Measurements from ENCODE around the gene SLC16A9. TPM values are rescaled to one million over a fixed set of nuclear protein-coding genes. Genes with fewer than 3 reads are reported as not detected.
A peak's percentile ranks its signal among the peaks of the same experiment; 100 is the strongest.
"Not testable (repeated sequence)": the region's sequence is repeated elsewhere in the genome, so short reads cannot be mapped to it uniquely, and the experiment has no call there.

The SLC16A9 gene
- total RNA-seq, 1 experiment from 2014 or later, result 0.03 TPM

DNA sequence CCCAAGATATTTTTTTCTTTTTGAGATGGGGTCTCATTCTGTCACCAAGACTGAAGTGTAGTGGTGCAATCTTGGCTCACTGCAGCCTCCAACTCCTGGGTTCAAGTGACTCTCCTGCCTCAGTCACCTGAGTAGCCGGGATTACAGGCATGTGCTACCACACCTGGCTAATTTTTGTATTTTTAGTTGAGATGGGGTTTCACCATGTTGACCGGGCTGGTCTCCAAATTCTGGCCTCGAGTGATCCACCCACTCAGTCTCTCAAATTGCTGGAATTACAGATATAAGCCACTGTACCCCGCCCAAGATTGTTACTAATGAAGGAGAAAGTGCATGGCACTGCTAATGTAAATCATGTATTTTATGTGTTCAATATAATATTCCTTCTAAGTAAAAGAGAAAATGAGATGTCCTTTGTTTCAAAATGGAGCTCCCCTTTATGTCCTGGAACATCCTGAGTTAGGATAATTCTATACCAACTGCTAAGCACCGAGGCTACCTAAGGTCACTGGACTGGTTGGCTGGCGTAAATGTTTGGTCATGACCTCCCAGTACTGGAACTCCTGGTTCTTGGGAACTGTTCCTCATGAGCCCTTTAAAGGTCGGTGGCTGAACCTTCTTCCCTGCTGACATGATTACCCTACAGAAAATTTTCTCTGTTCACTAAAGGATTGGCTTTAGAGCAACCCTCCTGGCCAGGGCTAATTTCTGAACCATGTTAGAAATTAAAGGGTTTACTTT, 59.9 kb downstream of the SLC16A9 start:
- in situ Hi-C loops (cut with HindIII; ENCODE audit: low pct_unique_long_range_greater_than_20kb, low sequenced_read_pairs), result no loop called here
- DNase-seq (ENCODE audit: low read depth, low spot score), result no peak

DNA sequence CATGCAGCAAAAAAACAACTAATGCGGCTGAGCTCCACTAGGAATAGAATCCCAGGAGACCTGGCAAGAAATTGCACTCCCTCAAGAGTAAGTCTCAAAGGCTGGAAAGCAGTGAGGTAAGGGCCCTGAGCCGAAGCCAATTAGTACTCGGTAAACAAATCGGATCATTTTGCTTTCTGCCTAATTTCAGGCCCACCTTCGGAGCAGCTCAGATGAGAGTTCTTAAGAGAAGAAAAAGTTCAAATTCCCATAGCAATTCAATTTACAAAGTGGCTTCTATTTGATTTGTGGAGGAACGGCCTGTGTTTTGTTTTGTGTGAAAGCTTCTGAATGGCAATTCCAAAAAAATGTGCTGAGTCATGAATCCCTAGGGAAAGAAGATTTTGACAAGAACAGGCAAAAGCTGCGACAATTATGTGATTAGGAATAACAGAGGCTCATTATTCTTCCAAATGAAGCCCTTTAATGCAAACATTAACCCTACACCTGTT, 60.9 kb downstream of the SLC16A9 start:
- no peak for DNase-seq (ENCODE audit: low read depth, low spot score)
- in situ Hi-C loops (cut with HindIII; ENCODE audit: low pct_unique_long_range_greater_than_20kb, low sequenced_read_pairs), result no loop called here

DNA sequence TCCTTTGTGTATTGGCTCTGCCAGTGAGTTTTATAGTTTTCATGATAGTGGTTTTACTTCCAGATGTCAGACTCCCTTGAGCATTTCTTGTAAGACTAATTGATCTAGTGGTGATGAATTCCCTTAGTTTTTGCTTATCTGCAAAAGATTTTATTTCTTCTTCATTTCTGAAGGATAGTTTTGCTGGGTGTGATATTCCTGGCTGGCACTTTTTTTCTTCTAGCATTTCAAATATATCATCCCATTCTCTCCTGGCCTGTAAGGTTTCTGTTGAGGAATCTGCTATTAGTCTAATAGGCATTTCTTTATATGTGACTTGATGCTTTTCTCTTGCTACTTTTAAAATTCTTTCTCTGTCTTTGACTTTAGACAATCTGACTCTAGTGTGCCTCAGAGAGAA, 64.8 kb downstream of the SLC16A9 start:
- in situ Hi-C loops (cut with HindIII; ENCODE audit: low pct_unique_long_range_greater_than_20kb, low sequenced_read_pairs), result no loop called here
- no peak for DNase-seq (ENCODE audit: low read depth, low spot score)

DNA sequence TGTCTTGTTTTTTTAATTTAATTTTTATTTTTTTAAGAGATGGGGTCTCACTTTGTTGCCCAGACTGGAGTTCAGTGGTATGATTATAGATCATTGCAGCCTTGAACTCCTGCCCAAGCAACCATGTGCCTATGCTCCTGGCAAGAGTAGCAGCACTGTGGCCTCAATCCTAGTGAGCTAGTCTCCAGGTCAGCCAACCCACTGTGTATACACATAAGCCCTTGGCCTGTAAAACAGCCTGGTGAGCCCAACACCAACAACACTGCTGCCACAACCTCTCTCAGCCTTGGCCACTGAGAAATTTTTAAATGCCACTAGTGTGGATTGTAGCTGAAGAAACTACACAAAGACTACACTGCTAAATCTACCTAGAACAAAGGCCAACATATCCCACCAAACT, 68.0 kb downstream of the SLC16A9 start:
- DNase-seq (ENCODE audit: low read depth, low spot score); in situ Hi-C loops (cut with HindIII; ENCODE audit: low pct_unique_long_range_greater_than_20kb, low sequenced_read_pairs): not testable (repeated sequence)

DNA sequence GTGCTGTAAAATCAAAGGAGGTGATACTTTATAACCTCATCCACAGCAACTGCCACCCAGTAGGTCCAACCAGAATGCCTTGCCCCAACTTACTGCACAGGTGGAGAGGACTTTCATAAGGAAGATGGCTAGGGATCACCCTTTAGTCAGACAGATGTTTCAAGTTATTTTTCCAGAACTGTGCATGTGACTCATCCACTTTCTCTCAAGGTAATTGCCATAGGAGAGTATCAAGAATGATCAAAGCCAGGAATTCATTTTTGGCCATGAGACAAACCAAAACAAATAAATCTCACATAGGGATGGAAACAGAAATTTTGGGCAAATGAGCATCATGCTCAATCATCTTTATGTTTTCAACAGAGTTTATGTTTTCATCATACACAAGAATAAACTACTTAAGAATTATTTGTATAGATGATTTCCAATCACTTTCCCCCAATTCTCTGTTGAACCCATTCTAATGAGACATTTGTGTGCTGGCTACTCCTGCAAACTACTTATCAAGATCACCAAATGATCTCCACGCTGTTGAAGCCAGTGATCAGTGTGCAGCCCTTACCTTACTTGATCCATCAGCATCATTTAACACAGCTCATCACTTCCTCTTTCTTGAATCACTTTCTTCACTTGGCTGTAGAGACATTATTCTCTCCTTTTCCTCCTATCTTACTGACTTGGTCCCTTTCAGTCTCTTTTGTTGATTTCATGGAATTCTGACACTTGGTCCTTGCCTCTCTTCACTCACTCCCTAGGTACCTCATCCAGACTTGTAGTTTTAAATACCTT, 74.0 kb downstream of the SLC16A9 start:
- in situ Hi-C loops (cut with HindIII; ENCODE audit: low pct_unique_long_range_greater_than_20kb, low sequenced_read_pairs), result no loop called here
- no peak for DNase-seq (ENCODE audit: low read depth, low spot score)

DNA sequence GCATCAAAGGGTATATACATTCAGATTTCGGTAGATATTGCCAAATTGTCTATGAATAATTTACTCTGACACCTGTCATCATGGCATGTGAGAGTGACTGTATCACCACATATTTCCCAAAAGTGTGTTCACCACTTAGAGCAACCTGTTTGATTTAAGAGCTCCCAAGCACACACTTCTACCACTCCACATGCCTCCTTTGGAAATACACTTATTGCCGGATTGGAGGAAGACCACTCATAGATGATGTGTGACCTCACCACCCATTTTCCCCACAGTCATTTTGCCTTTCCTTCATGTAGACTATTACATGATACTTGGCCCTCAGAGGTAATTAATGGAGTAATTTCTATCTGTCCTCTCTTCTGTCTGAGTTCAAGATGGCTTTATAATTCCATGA, 75.5 kb downstream of the SLC16A9 start:
- DNase-seq (ENCODE audit: low read depth, low spot score), result no peak
- in situ Hi-C loops (cut with HindIII; ENCODE audit: low pct_unique_long_range_greater_than_20kb, low sequenced_read_pairs), result no loop called here

DNA sequence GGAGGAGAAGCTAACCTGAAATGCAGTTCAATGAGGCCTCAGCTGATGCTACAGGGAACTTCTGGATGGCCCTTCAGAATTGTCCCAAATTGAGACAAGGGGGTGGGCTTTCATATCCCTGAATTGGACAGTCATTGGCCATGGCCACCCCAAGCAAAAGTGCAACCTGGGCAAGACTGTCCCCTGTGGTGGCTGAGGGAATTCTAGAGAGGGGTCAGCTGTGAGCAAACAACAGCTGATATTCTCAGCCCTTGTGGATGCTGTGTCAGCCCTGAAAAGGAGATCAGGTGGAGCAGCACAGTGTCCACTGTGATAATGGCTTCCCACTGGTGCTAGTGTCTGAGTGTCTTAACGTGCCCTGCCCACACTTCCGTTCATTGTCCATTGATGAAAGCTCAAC, 76.6 kb downstream of the SLC16A9 start:
- DNase-seq (ENCODE audit: low read depth, low spot score), result no peak
- in situ Hi-C loops (cut with HindIII; ENCODE audit: low pct_unique_long_range_greater_than_20kb, low sequenced_read_pairs), result no loop called here

DNA sequence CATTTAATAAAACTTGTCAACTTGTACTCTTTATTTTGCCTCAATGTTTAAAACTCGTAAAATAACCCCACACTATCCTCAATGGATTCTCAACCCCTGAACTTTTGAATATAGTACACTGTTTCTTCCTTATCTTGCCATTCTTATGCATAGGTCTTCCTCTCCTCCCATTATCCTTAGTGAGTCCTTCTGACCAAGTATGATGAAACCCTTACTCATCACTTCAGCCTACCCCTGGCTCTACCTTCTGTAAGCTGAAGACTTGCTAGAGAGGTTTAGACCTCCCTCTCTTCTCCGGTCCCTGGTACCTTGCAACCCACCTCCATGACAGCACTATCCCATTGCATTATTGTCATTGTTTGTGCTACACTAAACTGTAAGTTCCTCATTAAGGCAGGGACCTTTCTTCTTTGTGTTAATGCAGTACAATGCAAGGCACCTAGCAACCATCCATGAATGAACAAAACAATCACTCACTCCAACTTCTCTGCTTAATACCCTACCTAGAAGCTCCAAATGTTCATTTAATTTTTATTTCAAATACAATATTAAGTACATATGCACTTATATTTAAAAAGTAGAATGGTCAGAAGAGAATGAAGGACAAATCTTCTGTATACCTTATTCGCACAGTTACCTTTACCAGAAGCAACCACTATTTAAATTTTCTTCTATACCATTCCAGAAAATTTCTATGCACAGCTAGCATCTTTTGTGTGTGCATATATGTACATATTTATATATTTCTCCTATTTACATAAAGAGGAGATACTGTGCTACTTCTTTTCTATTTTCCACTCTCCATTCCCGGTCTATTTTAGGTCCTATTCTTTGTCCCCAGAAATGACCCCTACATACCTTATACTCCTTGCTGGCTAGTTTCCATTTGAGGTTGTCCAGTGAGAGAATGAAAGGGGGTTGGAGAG, 77.5 kb downstream of the SLC16A9 start:
- DNase-seq (ENCODE audit: low read depth, low spot score), result no peak
- in situ Hi-C loops (cut with HindIII; ENCODE audit: low pct_unique_long_range_greater_than_20kb, low sequenced_read_pairs), result no loop called here

DNA sequence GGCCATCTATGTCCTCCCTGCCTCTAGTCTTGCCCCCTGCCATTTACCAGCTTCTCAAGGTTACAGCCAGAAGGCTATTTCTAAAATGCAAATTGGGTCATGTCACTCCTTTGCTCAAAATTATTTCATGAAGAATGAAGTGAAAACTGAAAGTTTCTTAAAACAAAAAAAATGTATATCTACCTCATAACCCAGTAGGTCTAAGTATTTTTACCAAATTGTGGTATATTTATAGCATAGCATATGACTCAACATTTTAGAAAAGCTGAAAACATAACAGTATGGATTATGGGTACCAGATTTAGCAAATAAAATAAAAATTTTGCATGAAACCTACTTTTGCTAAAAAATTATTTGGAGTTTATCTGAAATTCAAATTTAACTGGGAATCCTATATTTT, 78.4 kb downstream of the SLC16A9 start:
- DNase-seq (ENCODE audit: low read depth, low spot score), result no peak
- in situ Hi-C loops (cut with HindIII; ENCODE audit: low pct_unique_long_range_greater_than_20kb, low sequenced_read_pairs), result no loop called here

DNA sequence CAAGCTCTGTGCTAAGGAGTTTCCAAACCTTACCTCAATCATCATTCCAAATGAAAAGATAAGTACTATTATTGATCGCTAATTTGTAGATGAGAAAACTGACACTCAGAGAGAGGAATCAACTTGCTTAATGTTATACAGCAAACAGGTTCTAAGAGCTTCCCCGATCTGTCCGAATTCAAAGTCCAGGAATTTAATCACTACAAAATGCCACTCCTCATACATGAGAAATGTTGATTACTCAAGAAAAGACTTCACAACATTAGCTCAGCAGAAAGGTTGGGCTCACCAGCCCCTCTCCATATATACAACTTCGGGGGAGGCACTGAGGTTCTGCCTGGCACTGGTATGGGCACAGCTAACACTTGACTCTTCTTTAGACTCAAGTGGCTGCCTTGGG, 80.7 kb downstream of the SLC16A9 start:
- in situ Hi-C loops (cut with HindIII; ENCODE audit: low pct_unique_long_range_greater_than_20kb, low sequenced_read_pairs), result no loop called here
- no peak for DNase-seq (ENCODE audit: low read depth, low spot score)

DNA sequence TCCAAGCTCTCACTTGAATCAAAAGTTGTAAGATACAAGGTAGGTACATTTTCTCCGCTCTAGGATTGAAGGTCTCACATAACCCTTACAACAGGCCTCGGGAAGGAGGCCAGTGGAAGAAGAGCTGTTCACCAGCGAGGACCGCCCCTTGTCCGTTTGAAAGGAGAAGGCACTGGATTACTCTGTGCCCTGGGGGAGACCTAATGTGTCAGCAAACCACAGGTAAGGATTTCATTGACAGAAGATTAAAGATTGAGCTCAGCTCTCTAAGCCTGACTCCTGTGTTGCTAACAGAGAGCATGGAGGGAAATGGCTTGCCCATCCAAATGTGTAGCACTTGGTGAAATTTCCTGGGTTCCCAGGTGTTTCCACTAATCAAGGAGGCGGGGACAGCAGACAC, 81.2 kb downstream of the SLC16A9 start:
- in situ Hi-C loops (cut with HindIII; ENCODE audit: low pct_unique_long_range_greater_than_20kb, low sequenced_read_pairs), result no loop called here
- no peak for DNase-seq (ENCODE audit: low read depth, low spot score)

DNA sequence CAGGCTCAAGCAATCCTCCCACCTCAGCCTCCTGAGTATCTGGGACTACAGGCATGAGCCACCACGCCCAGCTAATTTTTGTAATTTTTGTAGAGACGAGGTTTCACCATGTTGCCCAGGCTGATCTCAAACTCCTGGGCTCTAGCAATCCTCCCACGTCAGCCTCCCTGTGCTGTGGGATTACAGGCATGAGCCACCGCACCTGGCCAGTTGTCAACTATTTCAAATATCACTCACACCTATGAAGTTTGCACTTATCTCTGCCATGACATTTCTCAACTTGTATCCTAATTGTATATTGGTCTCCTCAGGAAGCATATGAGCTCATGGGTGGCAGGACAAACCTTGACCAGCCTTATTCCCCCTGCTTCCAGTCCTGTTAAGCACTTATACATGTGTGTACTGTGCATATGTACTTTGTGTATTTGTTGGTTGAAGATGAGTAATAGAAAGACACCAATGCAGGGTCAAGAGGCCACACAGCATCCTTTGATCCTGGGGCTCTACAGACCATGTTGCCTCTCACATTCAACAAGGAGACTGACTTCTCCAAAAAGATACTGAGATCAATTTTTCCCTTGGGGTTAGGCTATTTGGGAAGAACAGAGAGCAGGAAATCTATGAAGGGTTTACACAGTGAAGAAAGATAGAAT, 82.2 kb downstream of the SLC16A9 start:
- no peak for DNase-seq (ENCODE audit: low read depth, low spot score)
- in situ Hi-C loops (cut with HindIII; ENCODE audit: low pct_unique_long_range_greater_than_20kb, low sequenced_read_pairs), result no loop called here

DNA sequence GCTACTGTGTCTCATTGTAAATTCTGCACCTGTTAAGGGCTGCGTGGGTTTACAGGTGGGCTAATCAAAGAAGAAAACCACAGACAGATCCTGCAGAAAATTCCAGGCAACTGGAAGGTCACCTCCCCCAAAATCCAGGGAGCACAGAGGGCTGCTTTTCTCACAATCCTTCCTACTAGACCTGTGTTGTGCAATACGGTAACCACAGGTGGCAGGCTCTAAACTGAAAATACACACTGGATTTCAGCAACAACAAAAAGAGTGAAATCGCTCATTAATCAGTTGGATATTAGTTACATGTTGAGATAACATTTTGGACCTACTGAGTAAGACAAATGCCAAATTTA, 83.2 kb downstream of the SLC16A9 start:
- DNase-seq (ENCODE audit: low read depth, low spot score), result no peak
- in situ Hi-C loops (cut with HindIII; ENCODE audit: low pct_unique_long_range_greater_than_20kb, low sequenced_read_pairs), result no loop called here

DNA sequence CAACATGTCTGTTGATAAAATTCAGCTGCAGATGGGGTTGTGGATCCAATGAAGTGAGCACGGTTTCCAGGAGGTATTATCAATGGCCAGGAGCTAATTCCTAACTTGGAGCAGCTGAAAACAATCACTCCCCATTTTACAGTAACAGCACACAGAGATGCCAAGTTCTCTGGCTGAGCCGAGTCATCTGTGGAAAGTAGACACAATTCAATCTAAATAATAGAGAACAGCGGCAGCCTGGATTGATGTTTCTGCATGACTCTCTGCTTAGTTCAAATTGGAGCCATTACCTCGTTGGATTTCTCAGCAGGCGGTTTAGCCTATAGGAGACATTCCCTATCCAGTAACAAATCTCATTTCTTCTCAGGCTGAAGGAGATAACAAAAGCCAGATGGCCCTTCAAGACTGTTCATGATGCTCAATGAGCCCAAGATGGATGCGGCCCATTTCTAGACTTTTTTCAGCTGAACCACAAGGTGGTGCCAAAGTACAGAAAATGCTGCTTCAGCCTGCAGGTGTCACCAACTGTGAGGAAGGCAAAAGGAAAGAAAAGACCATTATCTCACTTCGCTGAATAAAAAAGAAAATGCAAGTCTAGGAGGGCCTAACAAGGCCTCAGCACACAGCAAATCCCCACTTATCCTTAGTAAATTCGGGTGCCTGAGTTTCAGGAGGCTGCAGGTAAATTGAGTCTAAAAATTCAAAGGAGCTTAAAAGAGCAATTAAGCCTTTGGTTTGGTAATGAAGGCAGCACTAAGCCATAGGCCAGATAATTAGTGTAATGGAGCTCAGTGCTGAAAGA, 83.7 kb downstream of the SLC16A9 start:
- peak; percentile 70 for DNase-seq (ENCODE audit: low read depth, low spot score)
- in situ Hi-C loops (cut with HindIII; ENCODE audit: low pct_unique_long_range_greater_than_20kb, low sequenced_read_pairs), result no loop called here

DNA sequence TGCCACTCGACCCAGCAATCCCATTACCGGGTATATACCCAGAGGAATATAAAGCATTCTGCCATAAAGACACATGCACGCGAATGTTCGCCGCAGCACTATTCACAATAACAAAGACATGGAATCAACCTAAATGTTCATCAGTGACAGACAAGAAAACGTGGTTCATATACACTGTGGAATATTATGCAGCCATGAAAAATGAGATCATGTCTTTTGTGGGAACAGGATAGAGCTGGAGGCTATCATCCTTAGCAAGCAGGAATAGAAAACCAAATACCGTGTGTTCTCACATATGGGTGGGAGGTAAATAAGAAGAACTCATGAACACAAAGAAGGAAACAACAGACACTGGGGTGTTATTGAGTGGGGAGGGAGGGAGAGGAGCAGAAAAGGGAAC, 84.7 kb downstream of the SLC16A9 start:
- in situ Hi-C loops (cut with HindIII; ENCODE audit: low pct_unique_long_range_greater_than_20kb, low sequenced_read_pairs), result no loop called here
- no peak for DNase-seq (ENCODE audit: low read depth, low spot score)

DNA sequence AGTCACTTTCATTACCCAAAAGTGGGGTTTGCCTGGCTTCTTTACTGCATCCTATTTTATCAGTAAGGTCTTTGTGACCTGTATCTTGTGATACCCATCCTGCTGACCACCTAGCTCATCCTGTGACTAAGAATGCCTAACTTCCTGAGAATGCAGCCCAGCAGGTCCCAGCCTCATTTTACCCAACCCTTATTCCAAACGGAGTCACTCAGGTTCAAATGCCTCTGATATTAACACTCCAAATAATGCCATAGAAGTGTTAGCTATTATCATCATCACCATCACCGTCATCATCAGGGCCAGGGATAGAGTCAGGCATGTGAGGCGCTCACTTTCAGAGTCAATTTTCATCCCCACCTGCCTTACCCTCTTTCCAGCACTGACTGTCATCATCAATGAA, 85.5 kb downstream of the SLC16A9 start:
- DNase-seq (ENCODE audit: low read depth, low spot score), result no peak
- in situ Hi-C loops (cut with HindIII; ENCODE audit: low pct_unique_long_range_greater_than_20kb, low sequenced_read_pairs), result no loop called here

Measured in SK-MEL-5 (cell line).